Activated T-cell treated with anti-CD3 and anti-CD28 coated beads, Interleukin-2, amount 50 U/mL, for 24 hours (primary cell): Measurements from ENCODE around the gene MYOM1.

Source experiments
- DNase-seq: peaks from one replicate; pipeline ENCODE4 v3.0.0-alpha.2; 2020
- H3K27ac Mint-ChIP-seq: 2 replicates; pipeline ENCODE4 v1.8.0; 2020; ENCODE audit warnings: mild to moderate bottlenecking, mixed read lengths
- H3K27me3 Mint-ChIP-seq: 2 replicates; pipeline ENCODE4 v1.8.0; 2020; ENCODE audit warnings: mixed read lengths
- H3K36me3 Mint-ChIP-seq: 2 replicates; pipeline ENCODE4 v1.8.0; 2020; ENCODE audit warnings: low read depth, mixed read lengths
- H3K4me1 Mint-ChIP-seq: 2 replicates; pipeline ENCODE4 v1.8.0; 2020; ENCODE audit warnings: low read depth, mixed read lengths
- H3K4me3 Mint-ChIP-seq: 2 replicates; pipeline ENCODE4 v1.8.0; 2020; ENCODE audit warnings: mild to moderate bottlenecking, moderate library complexity, mixed read lengths
- H3K9me3 Mint-ChIP-seq: 2 replicates; pipeline ENCODE4 v1.8.0; 2020; ENCODE audit warnings: mixed read lengths

The MYOM1 gene

GRCh38 chr18:3119401-3120341 lies 100.1 kb downstream of the MYOM1 start:
- Mint-ChIP-seq H3K36me3 (peaks cover 10% of the 10 kb centered on the region), H3K27me3 (no peaks in the 10 kb centered on the region), H3K27ac (no peak overlapping the region), H3K4me3 (no peak overlapping the region), H3K4me1 (no peaks in the 10 kb centered on the region), H3K9me3 (no peaks in the 10 kb centered on the region)
- no peak for DNase-seq

DNA sequence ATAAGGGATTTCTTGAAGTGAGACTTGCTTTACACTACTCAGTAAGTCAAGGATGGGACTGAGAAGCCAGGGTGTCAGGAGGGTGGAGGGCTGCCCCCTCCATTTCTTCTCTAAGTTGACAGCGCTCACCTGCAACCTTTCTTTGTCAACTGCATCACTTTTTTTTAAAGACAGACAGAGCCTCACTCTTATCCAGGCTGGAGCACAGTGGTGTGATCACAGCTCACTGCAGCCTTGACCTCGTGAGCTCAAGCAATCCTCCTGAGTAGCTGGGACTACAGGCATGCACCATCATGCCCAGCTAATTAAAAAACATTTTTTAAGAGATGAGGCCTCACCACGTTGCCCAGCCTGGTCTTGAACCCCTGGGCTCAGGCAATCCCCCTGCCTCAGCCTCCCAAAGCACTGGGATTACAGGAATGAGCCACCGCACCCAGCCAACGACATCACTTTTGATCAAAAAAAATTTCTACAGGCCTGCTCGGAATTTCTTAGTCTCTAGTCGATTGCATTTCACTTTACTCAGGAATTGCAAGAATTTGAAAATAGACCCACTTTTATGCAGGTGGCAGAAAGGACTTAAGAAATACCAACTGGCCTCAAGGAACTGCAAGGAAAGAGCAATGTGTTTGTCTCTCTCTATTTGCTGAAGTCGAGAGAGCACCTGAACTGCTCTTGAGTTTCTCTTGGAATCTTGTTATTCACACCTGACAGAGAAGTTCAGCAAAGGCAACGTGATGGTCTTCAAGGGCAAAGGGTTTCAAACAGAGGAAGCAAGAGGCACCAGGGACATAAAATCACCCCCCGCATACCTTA lies 101.4 kb downstream of the MYOM1 start:
- Mint-ChIP-seq H3K27me3 (no peaks in the 10 kb centered on the region), H3K27ac (no peak overlapping the region), H3K36me3 (peaks cover 8% of the 10 kb centered on the region), H3K4me3 (no peak overlapping the region), H3K9me3 (no peaks in the 10 kb centered on the region), H3K4me1 (no peaks in the 10 kb centered on the region)
- no peak for DNase-seq

- H3K4me3 Mint-ChIP-seq, result no peak overlapping the region
- no peak overlapping the region for H3K27ac Mint-ChIP-seq
- DNase-seq, result no peak
- no peaks in the 10 kb centered on the region for H3K9me3 Mint-ChIP-seq
- no peaks in the 10 kb centered on the region for H3K27me3 Mint-ChIP-seq
- peaks cover 8% of the 10 kb centered on the region for H3K36me3 Mint-ChIP-seq
- no peaks in the 10 kb centered on the region for H3K4me1 Mint-ChIP-seq
Observed at GRCh38 chr18:3117493-3118192, 102.1 kb downstream of the MYOM1 start.

GRCh38 chr18:3115447-3116030 lies 104.2 kb downstream of the MYOM1 start:
- Mint-ChIP-seq H3K9me3 (no peaks in the 10 kb centered on the region), H3K4me1 (no peaks in the 10 kb centered on the region), H3K36me3 (peaks cover 11% of the 10 kb centered on the region), H3K4me3 (no peak overlapping the region), H3K27ac (no peak overlapping the region), H3K27me3 (no peaks in the 10 kb centered on the region)
- no peak for DNase-seq

DNA sequence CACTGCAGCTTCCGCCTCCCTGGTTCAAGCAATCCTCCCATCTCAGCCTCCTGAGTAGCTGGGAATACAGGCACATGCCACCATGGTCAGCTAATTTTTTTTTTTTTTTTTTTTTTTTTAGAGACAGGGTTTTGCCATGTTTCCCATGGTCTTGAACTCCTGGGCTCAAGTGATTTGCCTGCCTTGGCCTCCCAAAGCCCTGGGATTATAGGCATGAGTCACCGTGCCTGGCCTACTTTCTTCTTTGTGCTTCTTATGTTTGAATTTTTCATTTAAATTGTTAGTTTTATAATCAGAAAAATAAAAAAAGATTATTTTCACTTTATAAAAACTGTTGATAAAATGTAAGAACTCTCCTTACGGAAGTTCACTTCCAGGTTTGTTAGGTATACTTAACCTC lies 105.3 kb downstream of the MYOM1 start:
- Mint-ChIP-seq H3K27ac (no peak overlapping the region), H3K36me3 (peaks cover 11% of the 10 kb centered on the region), H3K4me3 (no peak overlapping the region), H3K4me1 (no peaks in the 10 kb centered on the region), H3K9me3 (no peaks in the 10 kb centered on the region), H3K27me3 (no peaks in the 10 kb centered on the region)
- DNase-seq, result no peak

GRCh38 chr18:3114026-3114425 lies 105.7 kb downstream of the MYOM1 start:
- no peaks in the 10 kb centered on the region for H3K27me3 Mint-ChIP-seq
- DNase-seq, result no peak
- H3K27ac Mint-ChIP-seq, result no peak overlapping the region
- H3K4me1 Mint-ChIP-seq, result no peaks in the 10 kb centered on the region
- no peaks in the 10 kb centered on the region for H3K9me3 Mint-ChIP-seq
- peaks cover 11% of the 10 kb centered on the region for H3K36me3 Mint-ChIP-seq
- H3K4me3 Mint-ChIP-seq, result no peak overlapping the region

GRCh38 chr18:3111523-3112240 lies 108.1 kb downstream of the MYOM1 start:
- no peaks in the 10 kb centered on the region for H3K4me1 Mint-ChIP-seq
- no peak overlapping the region for H3K27ac Mint-ChIP-seq
- H3K9me3 Mint-ChIP-seq, result no peaks in the 10 kb centered on the region
- peaks cover 11% of the 10 kb centered on the region for H3K36me3 Mint-ChIP-seq
- H3K4me3 Mint-ChIP-seq, result no peak overlapping the region
- no peaks in the 10 kb centered on the region for H3K27me3 Mint-ChIP-seq
- DNase-seq, result no peak

DNA sequence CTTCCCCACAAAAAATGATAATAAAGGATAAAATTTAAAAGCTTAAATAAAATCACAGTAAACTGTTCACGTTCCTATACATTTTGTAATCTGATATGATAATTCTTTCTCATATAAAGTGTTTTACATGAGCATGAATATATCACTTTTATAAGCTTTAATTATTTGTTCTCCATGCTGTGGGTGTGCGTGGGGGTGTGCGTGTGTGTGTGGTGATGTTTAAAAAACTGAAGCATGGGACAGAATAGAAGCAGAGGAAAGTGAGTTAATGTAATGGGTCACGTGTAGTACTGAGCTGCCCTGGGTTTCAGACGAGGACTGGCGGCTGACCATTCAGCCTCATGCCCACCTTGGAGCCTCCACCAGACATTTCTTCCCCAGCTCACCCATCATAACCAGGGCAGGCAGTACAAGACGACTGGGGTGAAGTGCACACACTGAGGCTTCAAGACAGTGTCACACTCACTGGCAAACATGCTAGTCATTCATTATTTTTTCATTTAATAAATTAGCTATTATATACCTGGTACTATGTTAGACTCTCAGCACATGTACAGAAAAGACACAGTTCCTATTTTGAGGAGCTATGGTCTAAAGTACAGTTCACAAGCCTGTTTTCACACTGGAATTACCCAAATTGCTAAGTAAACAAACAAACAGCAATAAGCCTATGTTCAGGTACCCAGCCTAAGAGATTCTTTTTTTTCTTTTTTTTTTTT lies 109.6 kb downstream of the MYOM1 start:
- H3K4me3 Mint-ChIP-seq, result no peak overlapping the region
- H3K9me3 Mint-ChIP-seq, result no peaks in the 10 kb centered on the region
- no peaks in the 10 kb centered on the region for H3K4me1 Mint-ChIP-seq
- H3K27me3 Mint-ChIP-seq, result no peaks in the 10 kb centered on the region
- no peak overlapping the region for H3K27ac Mint-ChIP-seq
- DNase-seq, result no peak
- peaks cover 8% of the 10 kb centered on the region for H3K36me3 Mint-ChIP-seq

DNA sequence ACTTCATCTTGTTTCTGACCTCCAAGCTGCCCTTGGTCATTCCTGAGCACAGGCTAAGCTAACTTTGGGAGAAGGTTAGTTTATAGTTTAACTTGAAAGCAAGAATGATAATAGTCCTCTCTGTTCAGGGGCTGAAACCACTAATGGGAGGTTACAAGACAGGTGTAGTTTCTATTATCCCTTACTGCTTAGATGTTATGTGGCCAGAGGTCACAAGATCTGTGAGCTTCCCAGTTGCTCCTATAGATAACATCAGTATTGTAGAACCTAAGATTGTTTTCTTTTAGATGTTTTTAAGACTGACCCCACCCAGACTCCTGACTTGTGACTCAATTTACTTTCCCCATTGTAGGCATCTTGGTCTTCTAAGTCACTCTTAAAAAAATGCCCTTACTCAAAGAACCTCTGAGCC lies 112.0 kb downstream of the MYOM1 start:
- Mint-ChIP-seq H3K4me1 (no peaks in the 10 kb centered on the region), H3K27me3 (no peaks in the 10 kb centered on the region), H3K4me3 (no peak overlapping the region), H3K36me3 (peaks cover 3% of the 10 kb centered on the region), H3K9me3 (no peaks in the 10 kb centered on the region), H3K27ac (no peak overlapping the region)
- no peak for DNase-seq

- no peak overlapping the region for H3K27ac Mint-ChIP-seq
- no peaks in the 10 kb centered on the region for H3K4me1 Mint-ChIP-seq
- H3K4me3 Mint-ChIP-seq, result no peak overlapping the region
- no peaks in the 10 kb centered on the region for H3K36me3 Mint-ChIP-seq
- H3K9me3 Mint-ChIP-seq, result no peaks in the 10 kb centered on the region
- DNase-seq, result no peak
- no peaks in the 10 kb centered on the region for H3K27me3 Mint-ChIP-seq
Observed at GRCh38 chr18:3104190-3105054, 115.3 kb downstream of the MYOM1 start.

DNA sequence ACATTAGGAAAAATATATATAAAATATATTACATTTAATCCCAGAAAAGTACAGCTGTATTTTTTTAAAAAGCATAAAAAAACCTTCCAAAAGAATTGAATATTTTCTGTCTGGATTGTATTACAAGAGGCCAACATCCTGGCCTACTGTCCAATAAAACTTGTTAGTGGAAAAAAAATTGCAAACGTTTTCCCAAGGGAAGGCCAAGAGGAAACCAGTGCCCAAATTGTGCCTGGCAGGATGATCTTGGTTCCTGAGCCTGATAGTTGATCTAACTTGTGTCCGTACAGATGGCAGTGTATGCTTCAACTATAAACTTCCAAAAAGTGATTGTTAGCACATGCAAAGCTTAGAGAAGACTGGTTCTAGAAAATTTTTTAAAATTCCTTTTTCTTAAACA lies 116.2 kb downstream of the MYOM1 start:
- Mint-ChIP-seq H3K4me1 (peaks cover 5% of the 10 kb centered on the region), H3K4me3 (no peak overlapping the region), H3K27me3 (no peaks in the 10 kb centered on the region), H3K36me3 (no peaks in the 10 kb centered on the region), H3K27ac (no peak overlapping the region), H3K9me3 (no peaks in the 10 kb centered on the region)
- DNase-seq, result no peak

- Mint-ChIP-seq H3K36me3 (no peaks in the 10 kb centered on the region), H3K9me3 (no peaks in the 10 kb centered on the region), H3K4me3 (no peak overlapping the region), H3K4me1 (peaks cover 9% of the 10 kb centered on the region), H3K27ac (no peak overlapping the region), H3K27me3 (no peaks in the 10 kb centered on the region)
- no peak for DNase-seq
Observed at GRCh38 chr18:3102983-3103382, 116.8 kb downstream of the MYOM1 start.
